ENCODE data around the gene ZBED4. TPM values are rescaled to one million over a fixed set of nuclear protein-coding genes. Genes with fewer than 3 reads are reported as not detected.

Gene ZBED4
- total RNA-seq, 1 donor from 2014 or later = 9.1 TPM

DNA sequence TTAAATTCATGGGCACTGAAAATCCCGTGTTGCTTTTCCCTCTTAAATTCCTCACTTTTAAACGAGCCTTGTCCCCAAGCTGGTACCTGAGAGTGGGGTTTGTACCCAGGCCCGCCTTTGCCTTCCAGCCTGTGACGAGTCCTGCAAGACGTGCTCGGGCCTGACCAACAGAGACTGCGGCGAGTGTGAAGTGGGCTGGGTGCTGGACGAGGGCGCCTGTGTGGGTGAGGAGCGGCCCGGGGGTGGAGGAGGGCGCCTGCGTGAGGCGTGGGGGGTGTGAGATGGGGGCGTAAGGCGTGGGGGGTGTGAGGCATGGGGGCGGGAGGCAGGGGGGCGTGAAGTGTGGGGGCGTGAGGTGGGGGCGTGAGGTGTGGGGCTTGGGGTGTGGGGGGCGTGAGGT lies 68.8 kb downstream of the ZBED4 start:
- DNase-seq = no peak

DNA sequence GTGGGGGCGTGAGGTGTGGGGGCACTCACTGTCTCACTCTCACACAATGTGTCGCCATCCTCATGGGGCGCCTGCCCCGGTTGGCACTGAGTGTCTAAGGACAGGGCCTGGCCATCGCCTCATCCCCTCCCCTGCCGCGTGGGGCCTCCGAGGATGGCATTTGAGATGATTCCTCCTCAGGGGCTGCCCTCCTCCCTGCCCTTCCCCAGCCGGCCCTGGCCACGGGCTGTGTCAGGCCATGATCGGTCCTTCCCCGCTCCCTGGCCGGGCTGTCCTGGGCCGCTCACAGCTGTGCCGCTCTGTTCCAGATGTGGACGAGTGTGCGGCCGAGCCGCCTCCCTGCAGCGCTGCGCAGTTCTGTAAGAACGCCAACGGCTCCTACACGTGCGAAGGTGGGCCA lies 69.3 kb downstream of the ZBED4 start:
- DNase-seq = no peak

DNA sequence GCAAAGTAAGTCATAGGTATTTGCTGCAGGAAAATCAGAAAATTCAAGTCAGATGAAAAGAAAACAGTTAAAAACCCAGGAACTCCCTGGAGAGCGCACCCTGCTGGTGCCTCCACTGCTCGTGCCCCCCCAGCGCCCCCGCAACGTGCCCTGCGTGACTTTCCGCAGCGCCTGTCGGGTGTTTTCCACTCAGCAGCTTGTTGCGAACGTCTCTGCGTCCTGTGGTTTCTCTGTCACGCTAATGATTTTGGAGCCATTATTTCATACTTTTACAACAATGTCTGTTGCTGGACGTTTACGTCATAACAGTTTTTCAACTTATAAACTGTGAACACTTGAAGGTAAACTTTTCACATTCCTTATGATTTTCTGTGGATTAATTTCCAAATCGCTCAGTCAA lies 69.8 kb downstream of the ZBED4 start:
- no peak for DNase-seq

DNA sequence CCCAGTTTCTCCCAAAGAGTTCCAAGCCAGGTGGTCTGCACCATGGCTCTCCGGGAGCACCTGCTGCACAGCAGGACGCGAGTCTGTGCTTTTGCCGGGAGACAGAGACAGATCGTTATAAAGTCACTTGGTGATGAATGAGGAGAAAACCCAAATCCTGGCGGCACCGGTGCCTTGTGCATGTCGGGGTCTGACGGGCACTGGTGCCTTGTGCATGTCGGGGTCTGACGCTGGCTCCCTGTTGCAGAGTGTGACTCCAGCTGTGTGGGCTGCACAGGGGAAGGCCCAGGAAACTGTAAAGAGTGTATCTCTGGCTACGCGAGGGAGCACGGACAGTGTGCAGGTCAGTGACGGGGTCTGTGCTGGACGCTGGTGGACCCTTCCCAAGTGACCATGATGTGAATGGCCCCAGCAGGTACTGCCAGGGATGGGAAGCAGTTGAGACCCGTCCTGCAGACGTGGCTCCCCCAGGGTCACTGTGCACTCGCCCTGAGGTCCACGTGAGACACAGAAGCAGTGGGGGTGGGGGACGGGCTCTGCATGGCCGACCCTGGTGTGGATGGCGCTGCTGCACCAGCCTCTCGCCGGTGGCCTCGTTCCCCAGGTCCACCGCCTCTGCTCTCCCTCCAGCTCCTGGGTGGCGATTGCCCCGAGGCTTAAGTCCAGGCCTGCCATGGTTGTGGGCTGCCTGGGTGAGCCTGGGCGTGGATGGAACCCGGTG lies 70.6 kb downstream of the ZBED4 start:
- DNase-seq = no peak

DNA sequence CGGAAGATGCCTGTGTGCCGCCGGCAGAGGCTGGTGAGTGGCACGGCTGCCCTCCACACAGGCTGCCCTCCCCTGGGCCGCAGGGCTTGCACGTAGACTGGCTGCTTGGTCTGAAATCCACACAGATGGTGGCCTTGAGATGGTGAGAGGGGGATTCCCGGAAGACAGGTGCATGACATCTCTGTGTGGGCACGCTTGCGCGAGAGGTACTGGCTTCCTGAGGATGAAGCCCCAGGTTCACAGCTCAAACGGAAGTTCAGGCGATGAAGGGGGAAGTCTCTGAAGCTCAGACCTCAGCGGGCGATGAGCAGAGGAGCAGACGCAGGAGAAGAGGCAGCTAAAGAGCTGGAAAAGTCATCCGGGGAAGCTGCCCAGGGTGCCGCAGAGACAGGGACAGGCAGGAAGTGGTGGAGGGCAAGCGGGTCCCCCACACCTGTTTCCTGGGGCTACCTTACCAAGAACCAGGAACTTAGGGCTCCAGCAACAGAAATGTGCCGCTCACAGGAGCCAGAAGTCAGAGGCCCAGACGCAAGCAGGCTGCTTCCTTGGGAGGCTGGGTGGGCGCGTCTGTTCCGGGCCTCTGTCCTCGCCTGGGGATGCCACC lies 72.0 kb downstream of the ZBED4 start:
- no peak for DNase-seq

DNA sequence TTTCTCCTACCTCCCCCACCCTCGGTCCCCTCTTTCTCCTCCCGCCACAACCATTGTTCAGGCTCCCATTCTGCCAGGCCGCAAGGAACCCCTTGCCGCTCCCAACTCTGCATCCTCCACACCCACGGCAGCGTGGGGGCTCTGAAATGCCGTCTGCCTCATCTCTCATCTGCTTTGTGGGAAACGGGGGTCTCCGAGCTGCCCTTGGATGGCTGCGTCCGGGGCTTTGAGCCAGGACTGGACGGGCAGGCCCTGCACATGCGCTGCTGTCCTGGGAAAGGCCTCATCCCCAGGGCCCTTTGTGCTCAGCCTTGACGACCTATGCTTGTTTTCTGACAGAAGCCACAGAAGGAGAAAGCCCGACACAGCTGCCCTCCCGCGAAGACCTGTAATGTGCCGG lies 73.3 kb downstream of the ZBED4 start:
- DNase-seq = no peak

DNA sequence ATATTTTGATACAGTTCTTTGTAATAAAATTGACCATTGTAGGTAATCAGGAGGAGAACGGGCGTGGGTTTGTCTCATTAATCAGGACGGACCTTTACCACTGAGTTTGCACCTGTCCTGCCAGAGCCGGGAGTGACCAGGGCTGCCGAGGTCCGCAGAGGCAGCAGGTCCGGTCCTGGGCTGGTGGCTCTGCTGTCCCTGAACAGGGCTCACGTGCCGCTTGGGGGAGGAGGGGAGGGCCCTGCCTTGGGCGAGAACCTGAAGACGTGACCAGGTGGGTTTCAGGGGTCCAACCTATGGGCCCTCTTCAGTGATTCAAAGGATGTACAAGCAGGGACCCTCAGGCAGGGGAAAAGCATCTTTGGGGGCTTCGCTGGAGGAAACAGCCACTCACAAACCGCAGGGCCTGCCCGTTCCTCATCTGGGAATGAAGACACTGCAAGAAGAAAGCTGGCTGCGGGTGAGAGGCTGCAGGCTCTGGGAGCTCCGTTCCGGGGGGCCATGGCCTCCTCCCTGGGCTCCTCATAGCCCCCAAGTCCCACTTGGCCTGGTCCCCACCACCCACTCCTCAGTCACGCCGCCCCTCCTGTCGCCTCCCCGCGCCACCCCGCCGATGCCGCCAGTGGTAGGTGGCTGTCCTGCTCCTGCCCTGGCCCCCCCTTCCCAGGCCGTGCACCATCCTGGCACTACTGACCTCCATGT lies 74.0 kb downstream of the ZBED4 start:
- no peak for DNase-seq

DNA sequence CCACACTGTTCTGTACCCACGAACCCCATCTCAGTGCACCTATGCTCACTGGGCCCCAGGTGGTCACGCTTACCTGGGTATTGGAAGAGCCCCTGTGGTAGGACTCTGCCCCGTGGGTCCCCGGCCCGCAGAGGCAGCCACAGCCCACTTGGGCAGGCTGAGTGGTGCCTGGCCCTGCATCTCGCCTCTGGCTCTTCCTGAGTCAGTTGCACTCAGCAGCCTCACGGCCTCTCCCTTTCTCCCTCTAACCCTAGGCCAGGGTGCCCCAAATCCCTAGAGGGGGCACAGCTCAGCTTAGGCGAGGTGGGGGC lies 74.5 kb downstream of the ZBED4 start:
- no peak for DNase-seq

DNA sequence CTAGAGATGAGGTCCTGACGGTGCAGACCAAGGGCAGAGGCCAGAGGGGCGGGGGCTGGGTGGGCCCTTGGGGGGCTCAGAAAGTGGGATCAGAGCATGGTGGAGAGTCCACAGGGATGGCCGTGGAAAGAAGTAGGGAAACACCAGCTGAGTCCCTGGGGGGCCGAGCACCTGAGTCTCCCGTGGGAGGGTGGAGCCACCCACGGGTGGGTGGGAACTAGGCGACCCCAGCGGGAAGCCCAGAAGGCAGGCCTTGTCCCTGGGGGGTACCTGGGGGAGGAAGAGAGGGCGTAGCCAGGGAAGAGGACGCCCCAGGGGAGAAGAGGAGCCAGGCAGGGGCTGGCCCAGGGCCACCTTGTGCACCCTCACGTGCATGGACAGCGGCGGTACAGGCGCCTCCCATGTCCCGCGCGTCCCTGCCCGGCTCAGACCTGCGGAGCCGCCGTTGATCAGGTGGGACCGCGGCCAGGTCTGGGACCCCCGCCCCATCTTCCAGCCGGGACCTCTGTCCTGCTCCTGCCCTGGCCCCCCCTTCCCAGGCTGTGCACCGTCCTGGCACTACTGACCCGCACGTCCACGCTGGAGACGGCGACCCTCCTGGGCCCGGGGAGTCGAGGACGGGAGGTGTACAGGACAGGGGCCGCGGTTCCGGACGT lies 75.0 kb downstream of the ZBED4 start:
- no peak for DNase-seq

DNA sequence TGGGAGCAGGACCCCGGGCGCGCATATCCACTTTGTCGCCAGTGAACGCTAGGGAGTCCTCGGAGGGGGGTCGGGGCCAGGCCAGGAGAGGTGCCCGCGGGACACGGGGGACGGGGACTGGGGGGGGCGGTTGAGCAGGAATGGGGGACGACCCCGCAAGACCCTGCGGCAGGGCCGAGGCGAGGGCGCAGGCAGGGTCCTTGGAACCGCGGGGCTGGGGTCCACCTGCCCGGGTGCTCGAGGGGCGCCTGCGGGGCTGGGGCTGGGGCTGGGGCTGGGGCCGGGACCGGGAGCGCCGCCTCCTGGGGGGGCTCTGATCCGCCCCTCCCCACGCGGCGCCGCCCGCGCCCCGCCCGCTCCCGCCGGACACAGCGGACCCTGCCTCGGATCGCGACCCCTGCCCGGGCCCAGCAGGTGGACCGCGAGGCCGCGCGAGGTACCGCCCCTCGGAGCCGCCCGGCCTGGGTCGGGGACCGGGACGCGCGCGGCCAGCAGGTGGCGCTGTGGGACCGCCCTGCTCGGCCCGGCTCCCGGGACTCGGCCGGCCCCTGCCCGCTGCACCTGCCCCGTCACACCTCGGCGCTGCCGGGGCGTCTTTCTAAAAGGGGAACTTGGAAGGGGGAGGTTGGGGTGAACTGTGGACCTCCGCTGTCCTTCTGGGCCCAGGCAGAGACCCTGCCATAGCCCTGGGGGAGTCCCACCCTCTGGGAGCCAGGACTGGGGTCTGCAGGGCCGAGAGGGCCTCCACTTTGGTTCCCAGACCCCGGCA lies 75.8 kb downstream of the ZBED4 start:
- DNase-seq = no peak

DNA sequence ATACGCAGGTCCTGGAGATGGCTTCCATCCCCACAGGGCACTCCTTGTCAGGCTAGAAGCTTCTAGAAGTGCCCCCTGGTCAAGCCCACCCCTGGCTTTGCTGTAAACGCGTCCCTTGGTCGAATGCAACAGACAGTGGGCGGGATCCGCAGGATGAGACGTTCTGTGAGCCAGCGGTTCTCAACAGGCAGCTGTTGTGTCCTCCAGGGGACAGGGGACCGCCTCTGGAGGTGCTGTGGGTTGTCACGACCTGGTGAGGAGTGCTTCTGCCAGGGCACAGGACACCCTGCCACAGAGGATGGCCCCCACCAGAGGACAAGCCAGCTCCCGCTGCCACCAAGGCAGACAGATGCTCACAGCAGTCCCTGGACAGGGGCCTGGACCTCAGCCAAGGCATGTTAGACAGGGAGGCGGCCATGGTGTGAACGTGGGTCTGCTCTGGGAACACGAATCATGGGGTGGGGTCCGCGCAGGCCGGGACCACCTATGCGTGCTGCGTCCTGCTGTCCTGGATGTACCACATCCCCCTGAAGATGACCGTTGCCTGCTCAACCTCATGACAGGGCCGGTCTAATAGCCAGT lies 76.4 kb downstream of the ZBED4 start:
- DNase-seq = no peak

DNA sequence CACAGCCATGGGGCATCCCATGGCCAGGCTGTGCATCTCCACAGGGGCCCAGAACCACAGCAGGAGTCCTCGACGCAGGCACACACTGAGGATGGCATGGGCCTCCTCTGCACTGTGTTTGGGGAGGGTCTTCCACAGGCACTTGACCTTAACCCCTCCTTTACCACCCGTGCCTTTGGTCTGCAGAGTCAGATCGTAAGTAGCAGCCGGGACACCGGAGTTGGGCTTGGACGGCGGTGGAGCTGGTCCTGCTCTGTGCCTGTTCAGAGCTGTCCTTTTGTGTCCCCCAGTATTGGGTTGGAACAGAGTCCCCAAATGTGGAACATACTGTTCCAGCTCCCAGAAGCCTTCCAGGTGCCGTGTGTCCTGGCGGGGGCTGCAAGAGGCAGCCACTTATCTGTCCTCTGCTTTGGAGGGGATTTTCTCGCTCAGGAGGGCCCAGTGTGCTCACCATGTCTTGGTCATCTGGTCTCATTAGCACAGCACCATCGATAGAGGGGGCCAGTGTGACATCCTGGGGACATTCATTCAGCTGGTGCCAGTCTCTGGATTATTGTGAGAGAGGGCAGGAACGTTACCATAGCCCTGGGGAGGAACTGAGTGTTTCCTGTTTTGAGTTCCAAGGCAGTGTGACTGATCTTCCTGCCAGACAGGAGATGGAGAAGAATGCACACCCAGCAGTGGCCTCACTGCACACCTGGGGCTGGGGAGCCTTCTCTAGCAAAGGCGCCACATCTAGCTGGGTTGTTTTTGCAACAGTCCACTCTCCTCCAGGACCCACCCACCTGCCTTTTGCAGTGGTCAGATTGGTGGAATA lies 77.2 kb downstream of the ZBED4 start:
- DNase-seq = peak; percentile 51

DNA sequence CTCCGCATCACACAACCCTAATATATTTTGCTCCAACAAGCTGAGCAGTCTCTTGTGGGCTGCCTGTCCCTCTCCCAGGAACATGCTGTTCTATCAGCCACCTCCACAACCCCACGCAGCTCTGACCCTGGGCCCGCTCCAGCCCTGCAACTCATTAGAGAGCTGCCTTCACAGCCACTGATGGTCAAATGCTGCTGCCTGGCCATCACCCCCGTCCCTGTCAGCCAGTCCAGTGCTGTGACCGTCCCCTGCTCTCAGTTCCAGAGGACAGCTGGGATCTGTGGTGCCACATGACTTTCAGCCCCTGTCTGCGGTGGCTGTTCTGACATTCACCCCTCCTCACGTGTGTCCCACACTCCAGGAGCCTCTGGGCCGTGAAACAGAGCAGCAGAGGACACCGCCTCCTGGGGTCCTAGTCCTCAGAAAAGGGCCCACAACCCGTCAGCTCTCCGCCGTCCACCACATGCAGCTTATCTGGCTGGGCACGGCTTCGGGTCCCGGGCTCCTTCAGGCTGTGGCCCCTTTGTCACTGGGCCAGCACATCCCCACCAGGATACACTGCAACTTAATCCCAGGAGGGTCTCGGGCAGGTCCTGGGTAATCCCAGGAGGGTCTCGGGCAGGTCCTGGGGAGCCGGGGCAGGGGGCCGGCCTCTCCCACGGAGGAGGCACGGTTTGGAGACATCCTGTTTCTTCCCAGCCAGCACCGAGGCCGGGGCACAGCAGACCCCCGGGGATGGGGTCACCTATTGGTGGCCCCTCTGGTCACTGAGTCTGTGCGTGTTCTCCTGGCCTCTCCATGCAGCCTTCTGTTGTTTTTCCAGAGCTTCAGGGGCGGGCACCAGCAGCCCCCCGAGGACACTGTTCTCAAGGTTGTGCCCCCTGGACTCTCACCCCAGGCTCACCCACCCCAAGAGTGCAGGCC lies 79.9 kb downstream of the ZBED4 start:
- no peak for DNase-seq

DNA sequence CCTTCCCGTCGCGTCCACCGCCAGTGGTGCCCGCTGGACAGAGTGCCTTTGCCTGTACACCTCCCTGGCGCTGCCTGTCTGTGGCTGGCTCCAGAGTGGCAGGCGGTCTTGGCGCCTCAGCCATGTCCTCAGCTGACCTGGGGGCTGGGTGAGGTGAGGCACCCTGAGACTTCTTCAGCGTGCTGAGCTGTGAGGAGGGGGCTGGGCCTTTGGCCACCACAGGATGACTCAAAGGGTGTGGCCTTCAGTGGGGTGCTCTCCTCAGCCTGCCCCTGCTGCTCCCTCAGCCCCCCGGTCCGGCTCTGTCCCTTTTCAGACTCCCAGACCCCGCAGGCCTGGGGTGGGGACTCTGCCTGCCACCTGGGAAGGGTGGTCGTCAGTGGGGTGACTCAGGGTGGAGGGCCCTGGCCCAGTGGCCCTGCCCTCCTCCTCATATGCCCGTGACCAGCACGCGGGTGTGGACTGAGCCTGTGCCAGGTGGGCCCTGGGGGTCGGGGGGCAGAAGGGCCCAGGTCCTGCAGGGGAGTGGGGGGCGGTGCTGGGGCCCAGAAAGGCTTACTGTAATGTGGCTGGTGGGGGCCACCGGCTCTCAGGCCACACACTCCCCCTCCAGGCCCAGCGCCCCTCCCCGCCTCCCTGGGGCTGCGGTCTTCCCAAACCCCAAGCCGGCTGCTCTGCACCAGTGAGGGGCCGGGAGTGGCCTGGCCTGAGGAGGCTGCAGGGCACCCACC lies 80.7 kb downstream of the ZBED4 start:
- no peak for DNase-seq

DNA sequence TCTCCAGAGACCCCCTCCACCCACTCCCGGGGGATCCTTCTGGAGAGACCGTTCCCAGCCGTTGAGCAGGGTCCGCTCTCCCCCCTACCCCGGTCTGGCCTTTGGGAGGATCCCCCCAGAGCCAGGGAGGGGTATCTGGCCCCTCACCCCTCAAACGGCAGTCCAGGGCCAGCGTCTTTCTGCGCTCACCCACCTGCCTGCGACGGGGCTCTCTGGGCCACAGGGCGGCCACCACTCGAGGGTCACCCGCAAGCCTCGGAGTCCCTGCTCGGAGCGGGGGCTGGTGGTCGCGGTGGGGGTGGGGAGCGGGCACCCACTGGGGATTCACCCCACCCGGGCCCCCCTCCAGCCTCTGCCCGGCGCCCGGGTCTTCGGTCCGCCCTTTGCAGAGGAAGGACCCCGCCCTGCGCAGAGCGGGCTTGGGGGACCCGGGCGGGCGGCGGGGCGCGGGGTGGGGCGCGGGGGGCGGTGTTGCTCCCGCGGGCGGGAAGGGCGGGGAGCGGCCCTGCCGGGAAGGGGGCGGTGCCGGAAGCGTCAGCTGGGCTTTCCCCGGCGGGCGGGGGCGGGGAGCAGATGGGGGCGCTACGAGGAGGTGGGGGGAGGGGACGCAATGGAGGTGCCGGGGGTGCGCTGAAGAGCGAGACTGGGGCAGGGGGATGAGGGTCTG lies 81.4 kb downstream of the ZBED4 start:
- peak; percentile 40 for DNase-seq

DNA sequence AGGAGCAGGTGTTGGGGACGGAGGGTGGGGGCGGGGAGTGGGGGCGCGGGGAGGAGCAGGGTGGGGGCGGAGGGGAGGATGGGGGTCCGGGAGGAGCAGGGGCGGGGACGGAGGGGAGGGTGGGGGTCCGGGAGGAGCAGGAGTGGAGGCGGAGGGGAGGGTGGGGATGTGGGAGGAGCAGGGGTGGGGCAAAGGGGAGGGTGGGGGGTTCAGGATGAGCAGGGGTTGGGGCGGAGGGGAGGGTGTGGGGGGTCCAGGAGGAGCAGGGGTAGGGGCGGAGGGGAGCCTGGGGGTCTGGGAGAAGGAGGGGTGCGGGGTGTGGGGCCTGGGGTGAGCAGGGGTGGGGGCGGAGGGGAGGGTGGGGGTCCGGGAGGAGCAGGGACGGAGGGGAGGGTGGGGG lies 81.9 kb downstream of the ZBED4 start:
- no peak for DNase-seq

DNA sequence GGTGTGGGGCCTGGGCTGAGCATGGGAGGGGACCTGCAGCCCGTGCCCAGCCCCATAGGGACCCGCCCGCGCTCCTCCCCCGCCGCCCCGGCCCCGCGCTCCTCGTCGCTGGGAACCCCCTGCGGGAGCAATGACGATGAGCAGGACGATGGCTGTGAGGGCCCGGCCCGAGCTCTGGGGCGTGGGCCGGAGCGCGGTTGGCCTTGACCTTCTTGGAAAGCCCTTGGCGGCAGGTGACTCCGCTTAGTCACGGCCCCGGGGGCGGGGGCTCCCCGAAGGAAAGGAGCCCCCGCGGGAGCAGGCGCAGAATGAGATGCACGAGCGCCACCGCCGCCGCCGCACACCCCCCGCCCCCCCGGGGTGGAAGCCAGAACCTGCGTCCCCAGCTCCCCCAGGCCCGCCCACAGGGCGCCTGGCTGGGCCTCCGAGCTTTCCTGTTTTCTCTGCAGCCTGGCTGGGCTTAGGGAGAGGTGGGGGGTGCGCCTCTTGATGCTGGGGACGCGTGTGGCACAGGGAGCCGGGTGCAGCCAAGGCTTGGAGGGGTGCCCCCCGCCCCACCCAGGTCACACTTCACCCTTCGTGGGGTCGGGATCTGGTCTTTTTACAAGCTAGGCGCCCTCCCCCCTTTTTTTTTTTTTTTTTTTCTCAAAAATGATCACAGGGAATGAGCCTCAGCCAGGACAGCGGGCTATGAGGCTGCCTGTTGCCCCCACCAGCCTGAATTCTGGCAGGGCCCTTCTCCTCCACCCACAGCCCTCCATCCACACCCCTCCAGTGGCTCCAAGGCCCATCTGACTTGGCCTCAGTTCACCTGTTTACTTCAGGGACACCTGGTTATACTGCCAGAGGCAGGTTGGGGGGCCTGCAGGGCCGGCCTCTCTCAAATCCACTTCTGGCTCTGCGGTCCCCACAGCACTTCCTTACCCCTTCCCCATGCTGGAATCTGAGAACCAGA lies 82.7 kb downstream of the ZBED4 start:
- DNase-seq = peak; percentile 44

Measured in skin of body (tissue), 2 donors.